ENCODE data around the gene ACER1.

ACER1 gene

GRCh38 chr19:6268382-6268771 is 65.0 kb downstream of the ACER1 start:
- no peak for DNase-seq (ENCODE audit: low read depth)

GRCh38 chr19:6267552-6268381 is 65.6 kb downstream of the ACER1 start:
- no peak for DNase-seq (ENCODE audit: low read depth)

GRCh38 chr19:6264803-6265202 is 68.6 kb downstream of the ACER1 start:
- DNase-seq (ENCODE audit: low read depth), result no peak

GRCh38 chr19:6263735-6264444 is 69.5 kb downstream of the ACER1 start:
- DNase-seq (ENCODE audit: low read depth), result no peak

- DNase-seq (ENCODE audit: low read depth), result no peak
These were observed 70.1 kb downstream of the ACER1 start for GRCh38 chr19:6263306-6263705.

GRCh38 chr19:6262519-6262918 is 70.9 kb downstream of the ACER1 start:
- DNase-seq (ENCODE audit: low read depth), result no peak

GRCh38 chr19:6261883-6262282 is 71.5 kb downstream of the ACER1 start:
- DNase-seq (ENCODE audit: low read depth), result no peak

GRCh38 chr19:6260912-6261650 is 72.3 kb downstream of the ACER1 start:
- DNase-seq (ENCODE audit: low read depth), result no peak

GRCh38 chr19:6260376-6260775 is 73.0 kb downstream of the ACER1 start:
- DNase-seq (ENCODE audit: low read depth), result no peak

- no peak for DNase-seq (ENCODE audit: low read depth)
These were observed 74.0 kb downstream of the ACER1 start for GRCh38 chr19:6259312-6259861.

- no peak for DNase-seq (ENCODE audit: low read depth)
These were observed 74.5 kb downstream of the ACER1 start for GRCh38 chr19:6258812-6259311.
